KOPT-K1 (cell line): ENCODE results near the gene HADHB.
"Not testable (repeated sequence)": the region's sequence is repeated elsewhere in the genome, so short reads cannot be mapped to it uniquely, and the experiment has no call there.

ENCODE experiments used
- H3K27ac ChIP-seq: fragments of 200-600 bp; sonication (generic); 2 replicates; pipeline ENCODE4 v1.5.1; 2016; ENCODE audit warnings: antibody characterized with exemption, mild to moderate bottlenecking, low read depth, low read length; ENCODE audit not compliant: poor library complexity, severe bottlenecking
- H3K36me3 ChIP-seq: fragments of 200-600 bp; sonication (generic); 2 replicates; pipeline ENCODE4 v1.5.1; 2017; ENCODE audit warnings: antibody characterized with exemption, mild to moderate bottlenecking, low read length, moderate library complexity; ENCODE audit not compliant: insufficient read depth
- H3K9me3 ChIP-seq: fragments of 200-600 bp; sonication (generic); 2 replicates; pipeline ENCODE4 v1.5.1; 2017; ENCODE audit warnings: antibody characterized with exemption, low read length, mild to moderate bottlenecking; ENCODE audit not compliant: insufficient read depth, poor library complexity, severe bottlenecking

The HADHB gene

DNA sequence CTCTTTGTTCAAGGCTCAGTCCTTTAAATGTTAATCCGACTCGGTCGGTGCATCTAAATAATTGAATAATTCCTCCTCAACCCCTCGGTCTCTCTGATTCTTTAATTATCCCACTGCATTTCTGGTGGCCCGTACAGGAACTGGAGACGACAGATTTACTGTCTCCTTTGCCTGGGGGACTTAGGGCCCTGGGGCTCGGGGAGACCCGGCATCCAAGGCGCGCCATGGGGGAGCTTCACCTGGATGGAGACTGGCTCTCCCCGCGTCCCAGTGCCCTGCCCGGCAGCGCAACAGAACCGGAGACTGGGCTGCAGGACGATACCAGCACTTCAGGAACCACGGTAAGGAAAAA is 53.5 kb downstream of the HADHB start:
- Histone ChIP-seq H3K27ac (no peak overlapping the region), H3K9me3 (no peaks in the 10 kb centered on the region), H3K36me3 (no peaks in the 10 kb centered on the region)

DNA sequence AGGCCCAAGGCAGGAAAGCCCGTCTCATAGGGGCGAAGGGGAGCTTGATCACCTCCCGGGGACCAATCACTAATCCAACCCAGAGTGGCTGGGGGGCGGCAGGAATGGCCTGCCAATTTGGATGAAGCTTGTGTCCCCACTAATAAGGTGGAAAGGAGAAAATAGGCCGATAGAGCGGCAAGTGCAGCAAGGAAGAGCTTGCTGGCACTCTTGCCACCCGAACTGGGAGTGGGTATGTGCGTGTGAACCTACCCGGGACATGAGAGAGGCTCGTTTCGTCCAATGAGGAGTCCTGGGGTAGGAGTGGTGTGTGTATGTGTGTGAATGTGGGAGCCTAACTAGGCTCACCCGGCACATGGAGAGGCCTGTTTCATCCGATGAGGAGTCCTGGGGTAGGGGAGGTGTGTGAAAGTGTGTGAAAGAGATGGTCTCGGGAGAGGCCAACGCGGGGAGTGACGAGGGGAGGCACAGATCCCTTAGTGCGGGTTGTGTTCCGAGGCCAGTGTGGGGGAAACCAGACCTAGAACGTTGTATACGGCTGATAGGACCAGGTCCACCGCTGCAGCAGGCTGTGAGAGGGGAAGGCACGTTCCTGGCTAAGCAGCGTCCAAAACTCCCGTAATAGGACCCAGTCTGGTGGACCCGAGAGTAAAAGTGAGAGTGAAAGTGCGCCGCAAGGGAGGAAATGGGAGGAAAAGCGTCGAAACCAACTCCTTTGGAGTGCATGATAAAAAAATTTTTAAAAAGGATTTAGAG is 54.1 kb downstream of the HADHB start:
- H3K9me3 ChIP-seq, result no peaks in the 10 kb centered on the region
- peak overlapping the region; percentile 72 for H3K27ac ChIP-seq

DNA sequence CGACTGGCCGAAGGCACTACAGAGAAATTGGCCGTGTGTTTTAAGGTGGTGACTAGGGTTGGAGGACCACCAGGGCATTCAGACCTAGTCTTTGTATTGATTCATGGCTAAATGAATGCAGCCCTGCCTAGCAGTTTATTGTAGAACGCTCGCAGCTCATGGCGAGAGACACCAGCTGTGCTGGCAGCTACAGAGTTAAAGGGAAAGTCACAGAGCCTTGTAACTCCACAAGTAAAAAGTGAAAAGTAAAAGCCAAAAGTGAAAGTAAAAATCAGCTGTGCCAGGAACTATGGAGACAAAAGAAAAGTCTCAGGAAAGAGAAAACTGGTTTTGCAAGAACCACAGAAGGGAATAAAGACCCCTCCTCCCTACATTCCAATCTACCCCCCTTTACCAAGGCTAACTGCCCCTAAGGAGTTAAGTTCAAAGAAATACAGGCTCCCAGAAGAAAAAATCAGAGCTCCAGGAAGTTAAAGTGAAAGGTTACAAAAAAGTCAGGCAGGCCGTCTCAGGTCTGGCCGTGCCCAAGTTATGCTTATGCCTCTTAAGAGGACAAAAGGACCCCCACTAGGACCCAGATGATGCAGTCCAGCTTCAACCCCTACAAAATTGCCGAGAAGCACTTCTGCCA is 54.8 kb downstream of the HADHB start:
- H3K36me3 ChIP-seq, result no peaks in the 10 kb centered on the region
- H3K27ac ChIP-seq, result peak overlapping the region; percentile 72
- H3K9me3 ChIP-seq, result no peaks in the 10 kb centered on the region

More for the DNA sequence above, 54.1 kb downstream of the HADHB start:
- H3K36me3 ChIP-seq, result no peaks in the 10 kb centered on the region

DNA sequence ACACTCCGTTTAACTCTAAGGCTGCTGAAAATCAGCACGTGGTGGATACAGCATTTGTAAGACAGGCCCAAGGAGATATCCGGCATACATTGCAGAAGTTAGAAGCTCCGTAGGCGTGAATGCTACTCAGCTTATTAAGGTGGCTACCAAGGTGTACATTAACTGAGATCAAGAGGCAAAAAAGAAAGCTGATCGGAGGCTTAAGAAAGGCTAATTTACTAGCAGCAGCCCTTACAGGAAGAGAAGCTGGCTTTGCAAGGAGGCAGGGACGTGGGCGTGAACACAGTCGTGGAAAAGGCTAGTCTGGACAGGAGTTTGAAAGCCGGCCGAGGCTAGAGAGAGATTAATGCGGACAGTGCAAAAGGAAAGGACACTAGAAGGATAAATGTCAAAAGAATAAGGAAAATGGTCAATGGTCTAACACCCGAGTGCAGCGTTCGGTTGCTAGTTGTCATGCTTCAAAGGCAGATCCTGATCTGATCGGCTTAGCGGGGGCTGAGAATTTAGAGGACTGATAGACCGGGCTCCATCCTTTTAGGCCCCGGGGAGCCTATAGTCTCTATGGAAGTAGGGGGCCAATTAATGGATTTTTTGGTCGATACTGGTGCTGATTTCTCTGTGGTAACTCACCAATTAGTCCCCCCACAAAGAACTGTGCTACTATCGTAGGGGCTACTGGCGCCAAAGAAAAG is 55.6 kb downstream of the HADHB start:
- Histone ChIP-seq H3K9me3 (no peaks in the 10 kb centered on the region), H3K36me3 (no peaks in the 10 kb centered on the region), H3K27ac (peak overlapping the region; percentile 72)

DNA sequence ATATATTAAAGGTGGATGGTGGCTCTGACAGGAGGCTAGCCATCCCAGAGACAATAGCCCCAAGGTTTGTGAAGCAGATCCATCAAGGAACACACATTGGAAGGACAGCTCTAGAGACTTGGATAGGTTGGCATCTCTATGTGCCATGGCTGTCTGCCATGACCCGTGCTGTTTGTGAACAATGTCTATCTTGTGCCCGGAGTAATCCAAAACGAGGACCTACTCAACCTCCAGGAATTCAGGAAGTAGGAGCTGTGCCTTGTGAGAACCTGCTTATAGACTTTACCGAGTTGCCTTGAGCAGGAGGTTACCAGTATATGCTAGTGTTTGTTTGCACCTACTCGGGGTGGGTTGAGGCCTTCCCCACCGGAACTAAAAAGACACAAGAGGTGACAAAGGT is 58.1 kb downstream of the HADHB start:
- Histone ChIP-seq H3K9me3 (no peaks in the 10 kb centered on the region), H3K36me3 (no peaks in the 10 kb centered on the region), H3K27ac (no peak overlapping the region)

DNA sequence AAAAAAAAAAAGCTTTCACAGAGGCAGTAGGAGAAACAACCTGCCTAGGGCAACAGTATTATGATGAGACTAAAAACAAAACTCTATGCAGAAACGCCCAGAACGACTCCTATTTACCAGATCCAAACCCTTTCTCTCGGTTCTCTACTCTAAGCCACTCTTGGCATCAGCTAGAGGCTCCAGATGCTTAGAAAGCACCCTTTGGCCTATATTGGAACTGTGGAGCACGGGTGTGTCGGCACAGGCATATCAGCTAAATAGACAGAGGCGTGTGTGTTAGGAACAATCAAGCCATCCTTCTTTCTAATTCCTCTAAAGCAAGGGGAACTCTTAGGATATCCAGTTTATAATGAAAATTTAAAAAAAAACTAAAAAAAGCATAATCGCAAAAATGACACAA is 60.4 kb downstream of the HADHB start:
- H3K27ac ChIP-seq, H3K9me3 ChIP-seq, H3K36me3 ChIP-seq: not testable (repeated sequence)

DNA sequence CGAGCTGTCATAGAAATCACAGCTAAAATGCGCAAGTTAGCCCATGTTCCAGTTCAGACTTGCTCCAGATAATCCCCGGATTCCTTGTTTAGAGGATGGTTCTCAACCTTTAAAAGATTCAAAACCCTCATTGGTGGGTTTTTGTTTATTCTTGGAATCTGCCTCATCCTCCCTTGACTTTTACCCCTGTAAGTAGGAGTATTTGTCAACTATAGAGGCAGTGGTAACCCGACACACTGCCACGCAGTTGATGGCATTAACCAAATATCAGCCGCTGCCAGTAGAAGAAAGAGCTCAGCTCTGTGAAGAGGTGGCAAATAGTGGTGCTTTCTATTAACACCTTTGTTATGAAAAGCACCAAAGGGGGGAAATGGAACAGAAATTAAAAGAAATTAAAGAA is 60.8 kb downstream of the HADHB start:
- H3K36me3 ChIP-seq, result no peaks in the 10 kb centered on the region
- no peaks in the 10 kb centered on the region for H3K9me3 ChIP-seq
- no peak overlapping the region for H3K27ac ChIP-seq

DNA sequence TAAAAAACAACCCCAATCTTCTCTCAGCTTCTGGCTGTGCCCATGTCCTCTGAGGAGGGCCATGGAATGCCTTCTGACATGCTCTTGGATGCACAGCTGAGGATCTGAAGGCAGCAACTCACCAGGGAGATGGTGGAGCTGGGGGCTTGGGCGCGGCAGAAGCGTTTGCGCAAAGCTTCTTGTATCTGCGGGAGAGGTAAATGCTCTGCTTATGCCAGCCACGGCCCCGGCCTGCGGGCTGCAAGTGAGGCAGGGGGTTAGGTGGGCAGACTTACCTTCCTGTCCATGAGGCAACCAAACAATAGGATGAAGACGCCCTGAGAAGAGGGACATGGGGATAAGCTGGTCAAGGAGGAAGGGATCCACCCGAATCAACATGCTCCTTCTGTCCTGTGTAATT is 65.2 kb downstream of the HADHB start:
- no peak overlapping the region for H3K27ac ChIP-seq
- no peaks in the 10 kb centered on the region for H3K36me3 ChIP-seq
- no peaks in the 10 kb centered on the region for H3K9me3 ChIP-seq

DNA sequence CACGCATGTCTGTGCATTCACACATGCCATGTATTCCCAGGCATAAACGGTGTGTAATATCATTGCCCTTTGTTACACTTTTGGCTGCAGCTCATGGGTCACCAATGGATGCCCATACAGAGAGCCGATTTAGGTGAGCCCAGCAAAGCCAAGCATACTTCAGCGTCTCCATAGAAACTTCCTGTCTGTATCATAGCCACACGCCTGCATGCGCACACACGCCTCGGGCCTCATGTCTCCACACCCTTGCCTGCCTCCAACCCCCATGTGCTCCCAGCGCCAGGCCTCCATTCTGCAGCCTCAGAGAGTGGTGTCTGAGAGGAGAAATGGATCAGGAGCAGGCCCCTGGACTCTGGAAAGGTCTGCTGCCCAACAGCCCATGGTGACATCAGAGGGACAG is 67.7 kb downstream of the HADHB start:
- Histone ChIP-seq H3K9me3 (no peaks in the 10 kb centered on the region), H3K27ac (no peak overlapping the region)

DNA sequence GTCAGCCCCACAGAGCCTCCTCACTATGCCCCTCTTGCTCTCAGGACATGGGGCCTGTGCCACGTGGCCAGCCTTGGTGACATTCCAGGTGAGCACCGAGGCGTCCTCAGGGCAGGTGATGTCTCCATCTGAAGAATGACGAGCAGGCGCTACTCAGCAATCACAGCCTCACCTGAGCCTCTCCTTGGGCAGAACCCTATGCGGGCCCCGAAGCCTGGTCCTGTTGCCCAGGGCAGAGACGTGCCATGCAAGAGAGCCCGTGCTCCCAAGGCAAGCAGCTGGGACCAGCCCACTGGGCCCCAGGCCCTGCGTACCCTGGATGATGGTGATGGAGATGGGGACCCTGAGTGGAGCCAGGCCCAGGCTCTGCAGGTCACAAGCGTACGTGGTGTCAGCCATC is 68.7 kb downstream of the HADHB start:
- H3K9me3 ChIP-seq, result no peaks in the 10 kb centered on the region

More for the DNA sequence above, 67.7 kb downstream of the HADHB start:
- H3K36me3 ChIP-seq, result no peaks in the 10 kb centered on the region

DNA sequence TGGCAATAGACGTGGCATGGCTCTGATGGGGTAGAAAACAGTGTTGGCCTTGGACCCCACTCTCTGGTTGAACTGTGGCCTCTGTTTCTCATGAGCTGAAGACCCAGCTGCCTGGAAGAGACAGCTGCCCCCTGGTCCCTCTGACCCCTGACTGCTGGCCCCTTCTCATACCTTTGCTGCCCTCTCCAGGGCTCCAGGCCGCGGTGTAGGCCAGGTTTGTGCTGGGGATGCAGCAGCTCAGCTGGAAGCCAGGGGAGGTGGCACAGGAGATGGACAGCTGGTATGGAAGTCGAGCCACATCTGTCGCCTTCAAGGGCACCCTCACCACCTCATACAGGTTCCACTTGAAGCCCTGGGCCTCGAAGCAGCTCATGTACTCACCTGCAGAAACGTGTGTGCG is 69.5 kb downstream of the HADHB start:
- no peaks in the 10 kb centered on the region for H3K9me3 ChIP-seq
- H3K36me3 ChIP-seq, result no peaks in the 10 kb centered on the region
- H3K27ac ChIP-seq, result no peak overlapping the region

More for the DNA sequence above, 68.7 kb downstream of the HADHB start:
- H3K36me3 ChIP-seq, result no peaks in the 10 kb centered on the region
- H3K27ac ChIP-seq, result no peak overlapping the region

DNA sequence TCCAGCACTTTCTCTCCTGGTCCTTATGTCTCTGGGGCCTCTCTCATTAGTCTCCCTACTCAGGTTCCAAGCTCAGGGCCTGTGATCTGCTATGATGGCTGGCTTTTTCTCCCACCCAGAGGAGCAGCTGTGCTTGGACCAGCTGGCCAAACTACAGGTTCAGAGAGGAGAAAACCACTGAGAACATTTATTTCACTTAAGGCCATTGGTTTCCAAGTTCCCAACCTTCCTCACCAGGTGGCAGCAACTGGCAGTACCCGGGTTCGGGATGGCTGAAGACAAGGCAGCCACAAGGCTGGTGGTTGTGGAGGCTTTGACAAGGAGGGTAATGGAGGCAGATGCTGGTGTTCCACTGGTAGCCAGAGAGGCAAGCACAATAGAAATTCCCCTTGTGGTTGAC is 71.3 kb downstream of the HADHB start:
- no peak overlapping the region for H3K27ac ChIP-seq
- H3K36me3 ChIP-seq, result no peaks in the 10 kb centered on the region
- no peaks in the 10 kb centered on the region for H3K9me3 ChIP-seq

DNA sequence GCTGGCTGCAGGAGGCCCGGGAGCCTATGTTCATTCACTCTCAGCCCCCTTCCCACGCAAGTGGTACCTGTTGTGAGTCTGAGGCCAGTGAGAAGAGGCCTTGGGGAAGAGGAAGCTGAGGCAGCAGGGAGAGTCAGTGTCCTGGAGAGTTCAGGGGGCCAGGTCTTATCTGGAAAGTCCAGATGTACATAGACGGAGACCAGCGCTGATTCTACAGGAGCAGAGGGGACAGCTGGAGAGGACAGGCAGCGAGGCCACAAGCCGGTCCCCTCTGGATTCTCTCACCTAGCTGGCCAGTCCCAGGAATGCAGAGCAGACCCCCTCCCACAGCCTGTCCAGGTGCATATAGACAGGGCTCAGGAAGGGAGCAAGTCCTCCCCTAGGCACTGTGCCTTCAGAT is 72.1 kb downstream of the HADHB start:
- no peaks in the 10 kb centered on the region for H3K9me3 ChIP-seq
- H3K36me3 ChIP-seq, result no peaks in the 10 kb centered on the region
- H3K27ac ChIP-seq, result no peak overlapping the region

DNA sequence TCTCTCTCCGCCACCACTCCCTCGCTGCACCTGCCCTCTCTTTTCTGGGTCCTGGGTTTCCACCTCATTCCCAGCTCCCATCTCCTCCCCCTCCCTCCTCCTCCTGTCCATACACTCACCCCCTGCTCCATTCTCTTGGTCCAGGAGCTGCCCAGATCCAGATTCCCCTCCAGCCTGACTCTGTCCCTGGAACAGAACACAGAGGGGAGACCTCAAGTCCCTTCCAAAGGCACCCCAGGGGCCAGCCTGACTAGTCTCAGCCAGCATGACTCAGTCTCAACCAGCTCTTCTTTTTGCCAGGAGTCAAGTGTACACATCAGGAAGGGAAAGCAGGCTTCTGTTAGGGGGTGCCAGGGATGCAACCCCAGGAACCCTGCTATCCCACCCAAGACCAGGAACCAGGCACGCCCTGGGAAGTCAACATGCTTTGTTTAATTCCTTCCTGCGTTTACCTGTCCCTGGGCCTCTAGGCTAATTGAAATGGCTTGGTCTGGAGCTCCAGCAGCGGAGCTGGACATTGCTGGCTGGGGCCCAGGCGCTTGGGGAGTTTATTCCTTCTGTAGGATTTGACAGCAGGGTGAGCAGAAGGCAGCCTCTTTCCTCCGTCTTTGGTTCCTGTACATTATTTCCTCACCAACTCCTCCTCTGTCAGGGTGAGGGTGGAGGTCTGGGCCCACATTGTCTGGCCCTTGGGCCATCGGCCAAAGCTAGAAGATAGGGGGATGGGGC is 72.8 kb downstream of the HADHB start:
- Histone ChIP-seq H3K36me3 (no peaks in the 10 kb centered on the region), H3K27ac (no peak overlapping the region), H3K9me3 (no peaks in the 10 kb centered on the region)

DNA sequence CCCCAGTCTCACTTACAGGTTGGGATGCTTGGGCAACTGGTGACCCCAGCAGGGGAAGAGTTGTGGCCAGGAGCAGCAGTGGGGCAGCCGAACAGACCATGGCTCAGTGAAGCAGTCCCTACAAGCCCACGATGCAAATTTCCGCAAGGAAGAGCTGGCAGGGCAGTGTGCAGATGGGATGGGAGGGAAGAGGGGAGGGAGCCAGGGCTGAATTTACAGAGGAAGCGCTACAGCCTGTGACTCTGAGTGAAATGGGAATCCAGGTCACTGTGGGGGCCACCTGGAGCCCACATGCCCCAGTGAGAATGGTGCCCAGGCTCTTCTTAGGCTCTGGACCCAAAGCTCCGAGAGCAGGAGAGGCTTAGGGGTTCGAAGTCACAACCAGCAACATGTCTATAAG is 74.2 kb downstream of the HADHB start:
- Histone ChIP-seq H3K36me3 (no peaks in the 10 kb centered on the region), H3K9me3 (no peaks in the 10 kb centered on the region), H3K27ac (no peak overlapping the region)
